K562 (cell line): ENCODE results near the gene GIGYF1. TPM values are rescaled to one million over a fixed set of nuclear protein-coding genes. Genes with fewer than 3 reads are reported as not detected.

Experiments used
- ADNP ChIP-seq: fragments of 200-800 bp; sonication (Bioruptor generic); IDR thresholded peaks from 2 replicates; pipeline ENCODE4 v1.6.1; 2016; ENCODE audit warnings: missing genetic modification characterization, missing compliant biosample characterization
- ARID2 ChIP-seq: fragments of 450-650 bp; IDR thresholded peaks from 2 replicates; pipeline ENCODE4 v1.6.1; 2017; ENCODE audit warnings: antibody characterized with exemption, mild to moderate bottlenecking
- ARID3A ChIP-seq: IDR thresholded peaks from 2 replicates; pipeline ENCODE4 v1.6.1; 2012; ENCODE audit warnings: low read depth, low read length, improper control_type of control experiment, borderline replicate concordance
- CEBPB ChIP-seq: fragments of 450-650 bp; IDR thresholded peaks from 2 replicates; pipeline ENCODE4 v1.6.1; 2016; ENCODE audit warnings: missing genetic modification characterization, missing compliant biosample characterization
- DEAF1 ChIP-seq: fragments of 450-650 bp; formaldehyde crosslinking; IDR thresholded peaks from 2 replicates; pipeline ENCODE4 v1.4.0; 2020; ENCODE audit warnings: mild to moderate bottlenecking, moderate library complexity
- ELK1 ChIP-seq: sonication (generic); formaldehyde crosslinking; IDR thresholded peaks from 2 replicates; pipeline ENCODE4 v1.8.1; 2022; ENCODE audit warnings: missing genetic modification reagents
- ETV5 ChIP-seq: sonication (generic); formaldehyde crosslinking; IDR thresholded peaks from 2 replicates; pipeline ENCODE4 v1.4.0; 2020; ENCODE audit warnings: low read depth, mild to moderate bottlenecking, missing genetic modification reagents
- HBP1 ChIP-seq: fragments of 450-650 bp; formaldehyde crosslinking; IDR thresholded peaks from 2 replicates; pipeline ENCODE4 v1.4.0; 2022; ENCODE audit warnings: missing genetic modification characterization
- KDM4B ChIP-seq, 2 experiments: fragments of 450-650 bp in 1 of 2; sonication (generic) in 1 of 2; IDR thresholded peaks; 2 replicates each; pipeline ENCODE4 v1.6.1; 2016 to 2017; ENCODE audit warnings: borderline replicate concordance in 2 of 2, antibody characterized with exemption in 1 of 2, low read depth in 1 of 2, mild to moderate bottlenecking in 1 of 2
- MXI1 ChIP-seq: IDR thresholded peaks from 2 replicates; pipeline ENCODE4 v1.6.1; 2011; ENCODE audit warnings: low read depth, mild to moderate bottlenecking, improper control_type of control experiment, low read length
- PHF21A ChIP-seq: fragments of 450-650 bp; IDR thresholded peaks from 2 replicates; pipeline ENCODE4 v1.6.1; 2017; ENCODE audit warnings: low read depth, borderline replicate concordance
- POLR2H ChIP-seq: IDR thresholded peaks from 2 replicates; pipeline ENCODE4 v1.6.1; 2016; ENCODE audit warnings: missing genetic modification characterization, low read depth, mild to moderate bottlenecking, control low read depth, missing compliant biosample characterization, moderate library complexity
- PREB ChIP-seq: sonication (generic); formaldehyde crosslinking; IDR thresholded peaks from 2 replicates; pipeline ENCODE4 v1.8.1; 2023; ENCODE audit warnings: mild to moderate bottlenecking, missing genetic modification reagents
- SMARCE1 ChIP-seq: fragments of 450-650 bp; IDR thresholded peaks from 2 replicates; pipeline ENCODE4 v1.7.1; 2016; ENCODE audit warnings: mild to moderate bottlenecking
- TEAD1 ChIP-seq, 2 experiments: fragments of 450-650 bp in 1 of 2; sonication (generic) in 1 of 2; formaldehyde crosslinking; IDR thresholded peaks; 2 replicates each; pipeline versions ENCODE4 v1.4.0 to v1.8.0; 2020 to 2022; ENCODE audit warnings: mild to moderate bottlenecking in 2 of 2, missing genetic modification reagents in 1 of 2
- ZBTB5 ChIP-seq: fragments of 450-650 bp; IDR thresholded peaks from 2 replicates; pipeline ENCODE4 v1.6.1; 2017; ENCODE audit warnings: antibody characterized with exemption
- ZKSCAN1 ChIP-seq: fragments of 150-350 bp; IDR thresholded peaks from 2 replicates; pipeline ENCODE4 v1.6.1; 2016; ENCODE audit warnings: low read depth, low read length
- ZKSCAN8 ChIP-seq: fragments of 200-800 bp; sonication (Bioruptor generic); IDR thresholded peaks from 2 replicates; pipeline ENCODE4 v1.6.1; 2016; ENCODE audit warnings: missing genetic modification characterization, missing compliant biosample characterization
- ZNF57 ChIP-seq: fragments of 450-650 bp; formaldehyde crosslinking; IDR thresholded peaks from 2 replicates; pipeline ENCODE4 v1.4.0; 2020; ENCODE audit warnings: mild to moderate bottlenecking, moderate library complexity
- polyA plus RNA-seq, 8 experiments: library from polyadenylated mRNA; depleted of rRNA in 4 of 8; stranded (reverse) in 5 of 8; unstranded in 3 of 8; fragments of >200 nt; fragmentation: Nextera tagmentation in 2 of 8; fragmentation: Illumina TruSeq in 1 of 8; extraction: Ambion mirVana in 2 of 8; extraction: Trizol in 1 of 8; gene quantifications; 2 replicates each; pipeline versions ENCODE4 v1.2.1 to v1.2.3, GENCODE V29; 2011 to 2014; ENCODE audit warnings: inconsistent platforms in 1 of 8, missing spikeins in 1 of 8
- total RNA-seq, 7 experiments: library from RNA; depleted of rRNA in 6 of 7; stranded (reverse); fragments of >200 nt in 6 of 7; fragmentation: Illumina TruSeq in 2 of 7; extraction: Trizol in 2 of 7; gene quantifications; 2 replicates each; pipeline versions ENCODE4 v1.2.1 to v1.2.3, GENCODE V29; 2011 to 2021; ENCODE audit warnings: low replicate concordance in 1 of 7

The GIGYF1 gene
- total and polyA plus RNA-seq, 9 of the 15 experiments (the other 6 are each of a cell fraction or from before 2014, with no cell fraction given): 0.56 to 76.2 (median 16.8) TPM

- TF ChIP-seq ELK1 (CRISPR knock-in tag) (no peak), TEAD1 (CRISPR knock-in tag; IDR thresholded peaks at IDR 0.05) (0 out of 4 replicates have a peak, but pooled peaks of 1 of the 2 experiments have one; percentile 18), ZKSCAN8 (CRISPR knock-in tag) (no peak), ADNP (tag) (no peak), CEBPB (tag) (no peak), KDM4B (IDR thresholded peaks at IDR 0.05; ENCODE audit: borderline replicate concordance in 2 of 2, low read depth in 1 of 2) (peak in 1 of 2 experiments; percentile 61; a peak in 1 of 4 replicates), SMARCE1 (peak; percentile 59), ETV5 (CRISPR knock-in tag) (no peak), POLR2H (tag) (no peak), ZNF57 (CRISPR knock-in tag) (no peak), PREB (CRISPR knock-in tag) (peak; percentile 96), ZBTB5 (peak; percentile 62; the same call in 1 of the 2 replicates), PHF21A (peak; percentile 80; the same call in 1 of the 2 replicates), ARID3A (no peak), ARID2 (peak; percentile 76; the same call in 1 of the 2 replicates), ZKSCAN1 (0 out of 2 replicates have a peak, but pooled peaks have one; percentile 9), HBP1 (0 out of 2 replicates have a peak, but pooled peaks have one; percentile 80), DEAF1 (CRISPR knock-in tag) (peak; percentile 64; the same call in 1 of the 2 replicates), MXI1 (no peak)
These were observed 11.3 kb upstream of the GIGYF1 start (continued) for GRCh38 chr7:100705320-100705752.
